NCI-H146 (cell line): Measurements from ENCODE around the gene TMEM123.
"Not testable (repeated sequence)": the region's sequence is repeated elsewhere in the genome, so short reads cannot be mapped to it uniquely, and the experiment has no call there.

Source experiments
- DNase-seq: peaks from one replicate; lab custom pipeline; 2025; lab: John Stamatoyannopoulos, UW

The TMEM123 gene

GRCh38 chr11:102391549-102392237 is 60.9 kb downstream of the TMEM123 start:
- no peak for DNase-seq

- peak; percentile 61 for DNase-seq
These were observed 61.7 kb downstream of the TMEM123 start for GRCh38 chr11:102390667-102391465.

- no peak for DNase-seq
These were observed 63.3 kb downstream of the TMEM123 start for GRCh38 chr11:102389253-102389652.

GRCh38 chr11:102387043-102387781 is 65.4 kb downstream of the TMEM123 start:
- no peak for DNase-seq

GRCh38 chr11:102386136-102386734 is 66.3 kb downstream of the TMEM123 start:
- DNase-seq: no peak

GRCh38 chr11:102385085-102386007 is 67.2 kb downstream of the TMEM123 start:
- no peak for DNase-seq

GRCh38 chr11:102384419-102385079 is 68.0 kb downstream of the TMEM123 start:
- no peak for DNase-seq

- no peak for DNase-seq
These were observed 68.7 kb downstream of the TMEM123 start for GRCh38 chr11:102383839-102384238.

- no peak for DNase-seq
These were observed 70.2 kb downstream of the TMEM123 start for GRCh38 chr11:102382384-102382783.

- DNase-seq: no peak
These were observed 73.7 kb downstream of the TMEM123 start for GRCh38 chr11:102378818-102379217.

- DNase-seq: no peak
These were observed 74.7 kb downstream of the TMEM123 start for GRCh38 chr11:102377891-102378290.

GRCh38 chr11:102375720-102376399 is 76.7 kb downstream of the TMEM123 start:
- no peak for DNase-seq

GRCh38 chr11:102374633-102375424 is 77.7 kb downstream of the TMEM123 start:
- DNase-seq: not testable (repeated sequence)

GRCh38 chr11:102368472-102368871 is 84.1 kb downstream of the TMEM123 start:
- DNase-seq: no peak

GRCh38 chr11:102367364-102367763 is 85.2 kb downstream of the TMEM123 start:
- DNase-seq: no peak

- no peak for DNase-seq
These were observed 87.6 kb downstream of the TMEM123 start for GRCh38 chr11:102364991-102365390.

GRCh38 chr11:102361086-102362031 is 91.2 kb downstream of the TMEM123 start:
- DNase-seq: no peak

GRCh38 chr11:102360681-102361080 is 91.9 kb downstream of the TMEM123 start:
- DNase-seq: no peak
